GM19468 (cell line): Measurements from ENCODE around the gene TMEM150B.

Experiments
- ATAC-seq: cut with Tn5 transposase; IDR thresholded peaks from one replicate; pipeline ENCODE4 v1.9.1; 2021; ENCODE audit warnings: mild to moderate bottlenecking, moderate library complexity, moderate number of reproducible peaks; ENCODE audit not compliant: unreplicated experiment; ENCODE audit errors: extremely low read depth

Gene TMEM150B, protein sequence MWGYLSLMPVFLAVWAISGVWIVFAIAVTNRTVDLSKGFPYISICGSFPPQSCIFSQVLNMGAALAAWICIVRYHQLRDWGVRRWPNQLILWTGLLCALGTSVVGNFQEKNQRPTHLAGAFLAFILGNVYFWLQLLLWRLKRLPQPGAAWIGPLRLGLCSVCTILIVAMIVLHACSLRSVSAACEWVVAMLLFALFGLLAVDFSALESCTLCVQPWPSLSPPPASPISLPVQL

DNA sequence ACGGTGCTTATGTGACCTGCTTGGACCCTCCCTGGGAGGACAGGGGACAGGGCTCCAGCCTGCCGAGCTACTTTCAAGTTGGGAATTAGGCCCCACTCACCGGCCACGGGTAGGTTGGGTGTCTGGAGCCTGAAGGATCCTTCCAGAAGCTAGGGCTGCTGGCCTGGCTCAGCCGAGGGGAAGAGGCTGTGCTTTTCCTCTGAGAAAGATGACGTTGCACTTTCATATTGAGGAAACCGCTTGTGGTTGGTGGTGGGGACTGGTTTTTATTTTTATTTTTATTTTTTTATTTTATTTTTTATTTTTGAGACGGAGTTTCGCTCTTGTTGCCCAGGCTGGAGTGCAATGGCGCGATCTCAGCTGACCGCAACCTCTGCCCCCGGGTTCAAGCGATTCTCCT, at the start of gene TMEM150B:
Gene TMEM150B, minus strand, starts transcription at position 170 of the 400 bp plus-strand sequence. CDS start 4,305 bp downstream, outside the sequence.
- ATAC-seq, result no peak

DNA sequence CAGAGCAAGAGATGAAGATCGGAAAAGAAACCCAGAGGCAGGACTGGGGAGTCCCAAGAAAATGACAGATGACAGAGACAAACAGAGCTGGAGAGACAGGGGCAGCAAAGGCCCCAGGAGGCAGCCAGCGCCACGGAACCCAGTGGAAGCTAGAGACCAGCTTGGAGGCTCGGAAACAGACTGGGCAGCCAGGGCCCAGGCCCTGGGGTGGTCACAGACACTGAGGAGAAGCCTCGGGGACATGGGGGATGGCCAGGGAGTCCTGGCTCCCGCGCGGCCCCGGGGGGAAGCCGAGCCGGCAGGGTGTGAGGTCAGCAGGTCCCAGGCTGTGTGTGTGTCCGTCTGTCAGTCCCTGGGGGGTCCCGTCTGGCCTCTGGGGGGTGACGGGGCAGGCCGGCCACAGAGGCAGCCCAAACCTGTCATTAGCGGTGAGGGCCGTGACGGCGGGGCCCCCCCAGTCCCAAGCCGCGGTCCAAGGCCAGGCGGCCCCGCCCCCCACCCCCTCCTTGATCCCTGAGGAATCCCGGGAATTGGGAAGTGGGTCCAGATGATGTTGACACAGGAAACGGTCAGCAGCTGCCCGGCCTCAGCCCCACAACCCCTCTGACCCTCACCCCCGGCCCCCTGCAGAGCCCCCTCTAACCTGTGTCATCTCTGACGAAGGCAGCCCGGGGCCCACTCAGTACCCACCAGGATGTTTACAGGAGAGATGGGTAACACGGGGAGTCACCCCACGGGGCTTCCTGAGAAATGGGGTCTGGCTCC, 49.0 kb upstream of the TMEM150B start:
- ATAC-seq, result no peak

DNA sequence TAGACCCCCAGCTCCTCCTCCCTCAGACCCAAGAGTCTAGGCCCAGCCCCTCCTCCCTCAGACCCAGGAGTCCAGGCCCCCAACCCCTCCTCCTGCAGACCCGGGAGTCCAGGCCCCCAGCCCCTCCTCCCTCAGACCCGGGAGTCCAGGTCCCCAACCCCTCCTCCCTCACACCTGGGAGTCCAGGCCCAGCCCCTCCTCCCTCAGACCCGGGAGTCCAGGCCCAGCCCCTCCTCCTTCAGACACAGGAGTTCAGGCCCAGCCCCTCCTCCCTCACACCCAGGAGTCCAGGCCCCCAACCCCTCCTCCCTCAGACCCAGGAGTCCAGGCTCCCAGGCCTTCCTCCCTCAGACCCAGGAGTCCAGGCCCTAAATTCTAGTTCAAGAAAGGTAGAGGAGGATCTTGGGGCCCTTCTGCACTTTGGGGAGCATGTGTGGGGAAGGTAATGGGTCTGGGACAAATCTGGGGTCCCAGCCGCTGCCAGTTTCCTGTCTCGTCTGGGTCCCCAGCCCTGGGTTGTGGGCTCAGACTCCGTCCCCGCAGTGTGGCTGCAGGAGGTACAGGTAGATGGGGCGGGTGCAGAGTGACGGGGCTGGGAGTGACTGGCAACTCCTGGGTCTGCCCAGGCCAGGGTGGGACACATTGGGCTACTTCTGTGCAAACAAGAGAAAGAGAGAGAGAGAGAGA, 48.3 kb upstream of the TMEM150B start:
- ATAC-seq, result no peak

DNA sequence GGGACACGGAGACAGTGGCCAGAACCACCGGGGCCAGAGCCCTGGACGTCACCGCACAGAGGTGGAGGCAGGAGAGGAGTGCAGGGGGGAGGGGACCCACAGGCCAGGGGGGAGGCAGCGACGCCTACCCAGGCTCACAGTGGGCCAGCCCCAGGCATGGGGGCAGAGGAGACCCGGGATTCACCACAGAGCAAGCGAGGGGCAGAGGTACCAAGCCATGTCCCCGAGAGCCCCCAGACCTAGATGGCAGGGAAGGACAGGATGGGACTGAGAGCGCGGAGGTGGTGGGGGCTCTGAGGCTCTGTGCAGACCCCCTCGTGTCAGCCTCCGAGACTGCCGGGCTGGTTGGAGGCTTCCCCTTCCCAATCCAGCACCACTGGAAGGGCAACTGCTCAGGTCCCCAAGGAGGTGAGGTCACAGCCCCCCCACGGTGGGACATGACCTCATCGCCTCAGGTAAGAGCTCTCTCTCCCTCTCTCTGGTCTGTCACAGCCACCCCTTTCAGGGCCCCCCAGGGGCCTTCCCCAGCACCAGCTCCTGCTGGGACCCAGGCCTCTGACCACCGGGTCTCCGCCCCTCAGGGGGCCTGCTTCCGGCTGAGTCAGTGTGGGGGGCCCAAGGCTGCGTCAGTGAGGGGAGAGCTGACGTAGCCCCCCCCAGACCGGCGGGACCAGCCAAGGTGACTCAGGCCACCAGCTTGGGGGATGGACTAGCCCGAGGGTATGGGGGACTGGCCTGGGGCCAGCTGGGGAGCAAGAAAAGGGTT, 47.4 kb upstream of the TMEM150B start:
- ATAC-seq, result no peak

DNA sequence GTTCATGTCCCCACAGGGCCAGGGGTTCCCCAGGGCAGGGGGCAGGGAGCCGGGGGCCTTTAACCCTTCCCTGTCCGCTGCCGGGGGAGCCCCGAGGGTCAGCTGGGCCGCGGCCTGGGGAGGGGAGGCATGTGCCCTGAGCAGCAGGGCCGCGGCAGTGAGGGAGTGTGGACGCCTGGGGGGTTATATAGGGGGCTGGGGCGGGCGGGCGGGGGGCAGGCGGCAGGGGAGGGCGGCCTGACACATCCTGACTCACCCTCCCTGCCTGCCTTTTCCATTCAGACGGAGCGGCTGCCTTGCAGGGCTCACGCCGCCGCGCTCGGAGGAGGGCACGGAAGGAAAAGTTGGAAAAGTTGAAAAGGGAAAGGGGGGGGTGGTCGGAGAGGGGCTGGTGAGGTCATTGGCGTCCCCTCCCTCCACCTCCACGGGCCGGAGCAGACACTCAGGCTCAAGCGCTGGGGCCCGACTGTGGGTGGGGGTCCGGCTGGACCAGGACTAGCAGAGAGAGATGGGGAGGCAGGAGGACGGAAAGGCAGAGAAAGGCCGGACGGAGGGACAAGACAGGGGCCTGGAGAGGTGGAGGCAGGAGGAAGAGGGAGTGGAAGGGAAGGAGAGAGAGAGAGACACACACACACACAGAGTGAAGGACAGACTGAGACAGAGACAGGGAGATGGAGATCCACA, 45.3 kb upstream of the TMEM150B start, which contains the start of gene IL11:
Gene IL11, minus strand, starts transcription at position 159 of the 684 bp plus-strand sequence. Its CDS starts 153 bp downstream, at position 6.
- ATAC-seq, result no peak

DNA sequence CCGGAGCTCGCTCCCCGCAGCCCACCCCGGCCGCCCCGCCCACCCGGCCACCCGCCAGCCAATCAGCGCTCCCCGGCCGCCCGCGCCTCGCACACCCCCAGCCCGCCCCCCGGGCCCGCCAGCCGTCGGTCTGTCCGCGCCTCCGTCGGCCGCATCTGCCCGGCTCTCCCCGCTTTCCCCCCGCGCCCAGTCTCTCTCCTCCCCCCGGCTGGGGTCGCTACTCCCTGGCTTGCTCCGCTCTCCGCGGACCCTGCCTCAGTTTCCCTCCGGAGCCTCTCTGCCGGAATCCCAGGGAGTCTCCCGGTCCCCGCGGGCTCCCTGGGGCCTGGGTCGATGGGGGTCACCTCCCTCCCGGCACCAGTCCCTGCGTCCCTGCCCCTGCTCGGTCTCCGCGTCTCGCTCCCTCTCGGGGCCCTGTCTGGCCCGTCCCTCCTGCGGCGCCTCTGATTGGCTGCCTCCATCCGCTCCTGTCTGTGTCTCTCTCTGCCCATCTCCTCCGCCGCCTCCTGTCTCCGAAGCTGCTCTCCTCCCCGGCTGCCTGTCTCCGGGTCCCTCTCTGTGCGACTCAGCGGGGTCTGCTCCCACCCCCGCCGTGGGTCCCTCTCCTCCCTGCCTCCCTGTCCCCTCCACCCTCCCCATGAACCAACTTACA, 44.6 kb upstream of the TMEM150B start:
- ATAC-seq, result no peak

DNA sequence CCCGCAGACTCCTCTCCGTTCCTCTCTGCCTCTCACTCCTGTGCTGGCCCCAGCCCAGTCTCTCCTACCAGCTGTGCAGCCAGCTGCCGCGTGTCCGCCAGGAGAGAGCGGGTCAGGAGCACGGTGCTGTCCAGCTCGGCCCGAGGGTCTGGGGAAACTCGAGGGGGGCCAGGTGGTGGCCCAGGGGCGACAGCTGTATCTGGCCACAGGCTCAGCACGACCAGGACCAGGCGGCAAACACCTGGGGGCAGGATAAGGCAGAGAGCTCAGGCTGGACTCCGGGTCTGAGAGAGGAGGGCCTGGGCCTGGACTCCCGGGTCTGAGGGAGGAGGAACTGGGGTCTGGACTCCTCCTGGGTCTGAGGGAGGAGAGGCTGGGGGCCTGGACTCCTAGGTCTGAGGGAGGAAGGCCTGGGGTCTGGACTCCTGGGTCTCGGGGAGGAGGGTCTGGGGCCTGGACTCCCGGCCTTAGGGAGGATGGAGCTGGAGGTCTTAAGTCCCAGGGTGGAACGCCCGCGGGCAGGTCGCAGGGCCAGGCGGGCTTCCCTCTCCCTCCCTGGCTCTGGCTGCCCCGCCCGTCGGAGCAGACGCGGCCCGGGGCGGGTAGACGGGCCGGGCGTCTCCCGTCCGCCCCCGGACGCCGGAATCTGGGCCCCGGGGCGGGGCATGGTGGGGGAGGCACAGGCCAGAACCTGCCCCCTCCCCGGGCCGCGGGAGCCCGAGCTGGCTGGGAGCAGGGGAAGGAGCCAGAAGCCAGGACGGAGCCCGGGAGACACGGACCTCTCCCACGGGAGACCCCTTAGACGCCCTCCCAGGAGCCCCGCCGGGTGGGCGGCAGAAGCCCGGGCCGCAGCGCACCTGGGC, 43.8 kb upstream of the TMEM150B start:
- ATAC-seq, result no peak

DNA sequence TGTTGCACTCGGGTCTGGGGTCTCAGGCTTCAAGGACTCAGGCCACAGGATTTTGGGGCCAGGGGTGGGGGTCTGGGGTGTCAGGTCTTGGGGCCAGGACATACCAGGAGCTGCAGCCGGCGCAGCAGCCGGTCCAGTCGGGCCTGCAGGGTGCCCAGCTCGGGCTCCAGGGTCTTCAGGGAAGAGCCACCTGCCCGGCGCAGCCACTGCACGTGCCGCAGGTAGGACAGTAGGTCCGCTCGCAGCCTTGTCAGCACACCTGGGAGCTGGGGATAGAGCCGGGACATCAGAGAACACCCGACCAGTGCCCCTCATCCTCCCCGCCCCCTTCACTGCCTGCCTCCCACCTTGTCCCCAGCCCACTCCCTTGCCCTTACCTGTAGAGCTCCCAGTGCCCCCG, 43.0 kb upstream of the TMEM150B start:
- no peak for ATAC-seq

DNA sequence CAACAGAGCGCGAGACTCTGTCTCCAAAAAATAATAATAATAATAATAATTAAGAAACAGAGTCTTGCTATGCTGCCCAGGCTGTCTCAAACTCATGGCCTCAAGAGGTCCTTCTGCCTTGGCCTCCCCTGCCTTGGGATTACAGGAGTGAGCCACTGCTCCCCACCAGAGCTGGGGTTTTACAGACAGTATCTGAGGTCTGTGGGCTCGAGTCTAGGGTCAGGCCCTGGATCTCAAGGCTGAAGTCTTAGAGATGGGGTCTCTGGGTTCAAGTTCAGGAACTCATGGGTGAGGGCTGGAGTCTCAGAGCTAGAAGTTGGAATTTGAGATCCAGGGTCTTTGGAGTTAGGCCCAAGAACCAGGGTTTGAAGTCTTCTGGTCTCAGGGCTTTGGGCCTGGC, 41.6 kb upstream of the TMEM150B start:
- no peak for ATAC-seq

DNA sequence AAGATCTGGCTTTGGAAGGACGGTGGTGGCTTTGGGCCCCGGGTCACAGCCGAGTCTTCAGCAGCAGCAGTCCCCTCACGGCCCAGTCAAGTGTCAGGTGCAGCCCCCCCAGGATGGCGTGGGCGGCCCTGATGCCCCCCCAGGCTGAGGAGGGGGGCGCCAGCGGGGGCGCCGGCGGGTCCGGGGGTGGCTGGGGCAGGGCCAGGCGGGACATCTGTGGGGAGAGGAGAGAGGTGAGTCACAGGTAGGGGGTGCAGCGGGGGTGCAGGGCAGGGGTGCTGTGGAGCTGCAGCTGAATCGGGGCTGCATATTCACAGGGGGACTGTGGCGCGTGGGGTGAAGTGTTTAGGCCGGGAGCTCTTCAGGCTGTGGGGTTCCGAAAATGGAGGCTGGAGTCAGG, 40.8 kb upstream of the TMEM150B start:
- ATAC-seq, result no peak

DNA sequence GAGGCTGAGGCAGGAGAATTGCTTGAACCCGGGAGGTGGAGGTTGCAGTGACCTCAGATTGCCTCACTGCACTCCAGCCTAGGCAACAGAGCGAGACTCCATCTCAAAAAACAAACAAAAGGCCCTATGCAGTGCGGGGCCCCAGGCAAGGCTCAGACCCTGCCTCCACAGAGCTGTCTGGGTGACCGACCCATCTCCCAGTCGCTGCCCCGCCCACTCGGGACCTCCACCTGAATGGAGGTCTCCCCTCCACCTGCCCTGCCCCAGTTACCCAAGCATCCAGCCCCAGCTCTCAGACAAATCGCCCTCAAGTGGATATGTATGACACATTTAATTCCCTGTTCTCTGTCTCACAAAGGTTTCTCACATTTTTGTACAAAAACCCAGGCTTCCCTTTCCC, 40.1 kb upstream of the TMEM150B start:
- no peak for ATAC-seq

DNA sequence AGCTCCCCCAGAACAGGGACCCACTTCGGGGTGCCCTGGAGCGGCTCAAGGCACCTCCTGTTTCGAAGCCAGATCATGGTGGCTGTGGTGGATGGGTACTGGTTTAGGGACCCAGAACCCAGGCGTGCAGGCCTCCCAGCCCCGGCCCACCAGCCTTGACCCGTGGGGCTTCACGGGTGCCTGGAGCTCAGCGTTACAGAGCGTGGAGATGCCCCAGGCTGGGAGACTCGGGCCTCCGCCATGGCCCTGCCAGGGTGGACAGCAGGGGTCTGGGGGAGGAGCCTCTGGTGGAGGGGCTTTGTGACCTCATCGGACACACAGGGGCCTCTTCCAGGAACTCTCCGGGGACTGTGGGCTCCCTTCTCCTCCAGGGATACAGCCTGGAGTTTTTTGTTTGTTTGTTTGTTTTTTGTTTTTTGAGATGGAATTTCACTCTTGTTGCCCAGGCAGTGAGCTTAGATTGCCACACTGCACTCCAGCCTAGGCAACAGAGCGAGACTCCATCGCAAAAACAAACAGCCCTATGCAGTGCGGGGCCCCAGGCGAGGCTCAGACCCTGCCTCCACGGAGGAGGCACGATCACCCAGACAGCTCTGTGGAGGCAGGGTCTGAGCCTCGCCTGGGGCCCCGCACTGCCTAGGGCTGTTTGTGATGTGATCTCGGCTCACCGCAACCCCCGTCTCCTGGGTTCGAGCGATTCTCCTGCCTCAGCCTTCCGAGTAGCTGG, 38.0 kb upstream of the TMEM150B start, which contains the start of gene GARIN5B:
Gene GARIN5B, minus strand, starts transcription at position 271 of the 727 bp plus-strand sequence. Its CDS starts 194 bp downstream, at position 77.
- no peak for ATAC-seq

DNA sequence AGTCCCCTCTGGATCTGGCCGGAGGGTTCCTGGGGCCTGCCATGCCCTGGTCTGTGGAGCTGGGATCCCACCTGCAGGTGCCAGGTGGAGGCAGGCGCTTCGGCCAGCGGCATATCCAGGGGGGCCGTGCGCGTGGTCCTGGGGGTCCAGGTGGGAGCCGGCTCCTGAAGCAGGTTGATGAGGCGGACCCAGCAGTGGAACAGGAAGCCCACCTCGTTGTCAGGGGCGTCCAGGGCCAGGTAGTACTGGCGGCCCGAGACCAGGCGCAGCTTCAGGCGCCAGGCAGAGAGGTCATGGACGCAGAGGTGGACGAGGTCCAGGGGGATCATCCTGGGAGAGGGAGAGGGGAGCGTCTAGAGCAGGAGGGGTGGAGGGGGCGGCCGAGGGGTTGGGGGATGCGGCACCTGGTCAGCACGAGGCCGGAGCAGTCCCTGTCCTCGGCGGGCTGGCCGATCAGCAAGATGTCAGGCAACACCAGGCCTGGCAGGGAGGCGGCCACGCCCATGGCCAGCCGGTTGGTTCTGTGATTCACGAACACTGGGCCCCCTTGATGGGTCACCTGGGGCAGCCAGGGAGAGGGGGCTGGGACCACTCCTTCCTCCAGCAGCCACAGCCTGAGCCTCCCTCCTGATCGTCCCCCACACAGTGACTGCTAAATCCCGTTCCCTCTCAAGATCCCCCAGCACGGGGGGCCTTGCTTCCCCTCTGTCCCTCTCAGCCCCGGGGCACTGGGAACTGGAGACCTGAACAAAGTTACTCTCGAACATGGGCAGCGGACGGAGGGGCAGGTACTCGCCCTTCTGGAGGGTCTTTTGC, 37.2 kb upstream of the TMEM150B start:
- ATAC-seq, result no peak

DNA sequence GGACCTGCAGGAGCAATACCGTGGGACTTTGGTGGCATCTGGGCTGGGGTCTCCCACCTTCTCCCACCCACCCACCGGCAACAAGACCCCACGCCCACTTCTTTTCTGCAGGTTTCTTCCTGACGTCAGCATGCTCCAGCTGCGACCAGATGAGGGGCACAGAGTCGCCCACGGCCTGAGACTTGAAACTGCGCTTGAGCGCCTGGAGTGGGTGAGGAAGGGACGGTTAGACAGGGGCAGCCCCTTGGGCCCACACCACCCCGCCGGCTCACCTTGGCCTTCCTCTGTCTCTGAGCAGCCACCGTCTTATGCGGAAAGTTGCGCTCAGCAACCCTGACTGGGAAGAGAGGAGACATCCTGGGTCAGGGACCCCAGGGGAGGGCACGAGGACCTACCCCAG, 35.8 kb upstream of the TMEM150B start:
- no peak for ATAC-seq

DNA sequence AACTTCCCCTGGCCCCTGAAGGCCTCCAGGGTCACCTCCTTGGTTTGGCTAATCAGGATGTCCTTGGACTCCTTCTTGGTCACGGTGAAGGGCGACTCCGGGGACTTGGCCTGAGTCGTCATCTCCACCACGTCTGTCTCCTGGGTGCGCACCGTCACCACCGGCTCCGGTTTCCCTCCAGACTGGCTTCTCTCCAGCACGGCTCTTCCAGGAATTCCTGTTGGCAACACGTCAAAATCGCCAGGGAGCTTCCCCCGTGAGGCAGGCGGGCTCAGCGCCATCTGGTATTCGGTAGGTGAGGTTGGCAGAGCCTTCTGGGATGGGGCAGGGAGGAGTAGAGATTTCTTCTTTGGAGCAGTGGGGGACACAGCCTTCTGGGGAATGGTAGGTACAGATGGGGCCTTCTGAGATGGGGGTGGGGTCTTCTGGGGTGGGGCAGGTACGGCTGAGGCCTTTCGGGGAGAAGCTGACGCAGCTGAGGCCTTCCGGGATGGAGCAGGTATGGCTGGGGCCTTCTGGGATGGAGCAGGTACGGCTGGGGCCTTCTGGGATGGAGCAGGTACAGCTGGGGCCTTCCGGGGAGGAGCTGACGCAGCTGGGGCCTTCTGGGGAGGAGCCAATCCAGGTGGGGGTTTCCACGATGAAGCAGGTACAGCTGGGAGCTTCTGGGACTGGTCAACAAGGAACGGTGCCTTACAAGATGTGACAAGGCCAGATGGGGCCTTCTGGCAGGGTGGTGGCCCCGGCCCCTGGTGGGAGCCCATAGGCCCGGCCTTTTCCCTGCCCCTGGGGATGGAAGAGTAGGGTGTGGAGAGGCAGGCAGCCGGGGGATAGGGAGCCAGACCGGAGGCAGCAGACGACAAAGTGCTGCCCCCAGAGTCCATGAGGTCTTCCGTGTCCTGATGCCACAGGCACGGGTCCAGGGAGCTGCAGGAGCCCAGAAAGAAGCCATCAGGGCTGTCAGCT, 34.1 kb upstream of the TMEM150B start:
- no peak for ATAC-seq

DNA sequence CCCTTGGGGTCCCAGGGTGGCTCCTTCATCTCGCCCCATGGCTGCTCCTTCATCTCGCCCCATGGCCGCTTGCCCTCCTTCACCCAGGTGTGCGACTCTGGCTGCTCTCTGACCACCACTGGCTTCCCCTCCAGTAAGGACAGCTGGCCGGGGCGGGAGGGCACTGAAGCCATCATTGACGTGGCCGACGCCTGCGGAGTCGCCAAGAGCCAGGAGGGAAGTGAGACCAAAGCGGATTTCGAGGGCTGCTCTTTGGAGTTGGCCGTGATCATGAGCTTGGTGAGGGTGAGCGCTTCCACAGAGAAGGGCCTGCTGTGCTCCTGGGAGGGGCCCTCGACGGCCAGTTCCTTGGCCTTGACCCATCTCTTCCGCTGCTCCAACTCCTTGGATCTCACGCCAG, 33.4 kb upstream of the TMEM150B start:
- ATAC-seq, result no peak
